ENCODE results near the gene WNT7B.

Gene WNT7B

DNA sequence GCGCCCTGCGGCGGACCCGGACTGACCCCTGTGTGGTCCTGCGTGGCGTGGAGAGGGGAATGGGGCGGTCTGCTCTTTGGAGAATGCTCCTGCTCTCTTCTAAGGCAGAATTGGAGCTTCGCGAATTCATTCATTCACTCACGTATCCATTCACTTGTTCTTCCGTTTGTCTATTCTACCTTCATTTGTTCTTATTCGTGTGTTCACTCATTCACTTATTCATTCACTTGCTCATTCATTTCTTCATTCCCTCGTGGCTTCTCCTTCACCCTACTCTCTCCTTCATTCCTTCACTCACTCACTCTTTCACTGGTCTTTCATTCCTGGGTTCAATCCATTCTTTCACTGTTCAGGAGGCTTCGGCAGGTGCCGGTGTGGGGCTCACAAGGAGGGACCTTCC is 69.6 kb downstream of the WNT7B start:
- DNase-seq, result no peak

DNA sequence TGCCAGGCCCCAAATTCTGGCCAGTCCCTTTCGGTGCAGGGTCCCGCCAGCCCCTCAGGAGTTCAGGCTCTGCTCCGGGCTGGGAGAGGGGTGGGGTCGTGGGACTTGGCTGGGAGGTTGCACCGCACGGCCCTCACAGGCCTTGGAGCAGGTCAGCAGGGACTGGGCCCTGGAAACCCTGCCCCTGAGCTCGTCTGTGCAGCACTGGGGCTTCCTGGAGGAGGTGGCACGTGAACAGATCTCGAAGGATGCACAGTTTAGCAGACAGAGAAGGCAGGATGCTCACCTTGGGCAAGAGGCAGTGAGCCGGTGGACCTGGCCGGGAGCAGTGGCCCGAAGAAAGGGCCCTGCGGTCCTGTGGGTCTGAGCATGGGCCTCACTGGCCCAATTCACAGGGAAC is 70.0 kb downstream of the WNT7B start:
- no peak for DNase-seq

- no peak for DNase-seq
These were observed 70.8 kb downstream of the WNT7B start for GRCh38 chr22:45905924-45906865.

DNA sequence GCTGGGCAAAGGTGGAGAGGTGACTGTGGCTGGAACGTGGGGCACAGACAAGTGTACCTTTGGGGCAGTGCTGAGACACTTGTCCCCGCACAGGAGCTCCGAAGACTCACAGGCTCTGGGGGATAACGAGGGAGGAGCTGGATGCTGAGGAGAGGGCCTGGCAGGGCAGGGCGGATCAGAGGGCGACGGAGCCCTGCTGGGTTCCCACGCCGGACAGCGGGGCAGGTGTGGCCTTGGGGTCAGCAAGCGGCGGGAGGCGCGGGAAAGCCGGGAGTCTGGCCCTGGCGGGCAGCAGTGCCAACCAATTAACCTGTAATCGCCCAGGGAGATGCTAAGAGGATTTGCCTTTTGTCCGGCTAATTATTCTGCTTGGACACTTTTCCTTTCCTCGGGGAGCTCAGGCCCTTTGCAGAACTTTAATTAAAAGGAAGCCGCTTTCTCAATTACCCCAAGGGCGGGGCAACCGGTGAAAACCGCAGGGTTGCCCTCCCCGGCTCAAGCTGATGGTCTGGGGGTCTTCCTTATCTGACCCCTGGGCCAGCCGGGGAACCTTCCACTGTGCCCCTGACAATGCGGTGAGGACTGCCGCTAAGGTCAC is 71.5 kb downstream of the WNT7B start:
- DNase-seq, result no peak

DNA sequence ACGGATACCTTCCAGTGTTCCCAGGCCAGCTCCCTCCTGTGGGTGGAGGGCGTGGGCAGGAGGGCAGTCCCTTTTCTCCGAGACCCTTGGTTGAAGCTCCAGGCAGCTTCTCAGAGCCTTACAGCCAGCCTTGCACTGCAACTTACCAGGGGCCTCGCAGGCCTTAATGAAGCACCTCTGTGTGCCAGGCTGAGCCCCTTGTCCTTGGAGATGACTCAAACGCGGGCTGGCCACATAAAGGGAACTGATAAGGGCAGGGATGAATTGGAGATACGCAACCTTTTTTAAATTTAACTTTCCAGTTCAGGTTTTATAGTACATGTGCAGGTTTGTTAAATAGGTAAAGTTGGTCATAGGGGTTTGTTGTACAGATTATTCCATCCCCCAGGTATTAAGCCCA is 72.7 kb downstream of the WNT7B start:
- no peak for DNase-seq

- no peak for DNase-seq
These were observed 73.4 kb downstream of the WNT7B start for GRCh38 chr22:45903355-45904135.

- no peak for DNase-seq
These were observed 79.2 kb downstream of the WNT7B start for GRCh38 chr22:45897736-45898135.

GRCh38 chr22:45896964-45897538 is 79.9 kb downstream of the WNT7B start:
- no peak for DNase-seq

- DNase-seq, result no peak
These were observed 80.6 kb downstream of the WNT7B start for GRCh38 chr22:45896153-45896951.

GRCh38 chr22:45895436-45896152 is 81.4 kb downstream of the WNT7B start:
- no peak for DNase-seq

GRCh38 chr22:45893516-45893915 is 83.4 kb downstream of the WNT7B start:
- DNase-seq, result no peak

- DNase-seq, result no peak
These were observed 84.1 kb downstream of the WNT7B start for GRCh38 chr22:45892681-45893461.

DNA sequence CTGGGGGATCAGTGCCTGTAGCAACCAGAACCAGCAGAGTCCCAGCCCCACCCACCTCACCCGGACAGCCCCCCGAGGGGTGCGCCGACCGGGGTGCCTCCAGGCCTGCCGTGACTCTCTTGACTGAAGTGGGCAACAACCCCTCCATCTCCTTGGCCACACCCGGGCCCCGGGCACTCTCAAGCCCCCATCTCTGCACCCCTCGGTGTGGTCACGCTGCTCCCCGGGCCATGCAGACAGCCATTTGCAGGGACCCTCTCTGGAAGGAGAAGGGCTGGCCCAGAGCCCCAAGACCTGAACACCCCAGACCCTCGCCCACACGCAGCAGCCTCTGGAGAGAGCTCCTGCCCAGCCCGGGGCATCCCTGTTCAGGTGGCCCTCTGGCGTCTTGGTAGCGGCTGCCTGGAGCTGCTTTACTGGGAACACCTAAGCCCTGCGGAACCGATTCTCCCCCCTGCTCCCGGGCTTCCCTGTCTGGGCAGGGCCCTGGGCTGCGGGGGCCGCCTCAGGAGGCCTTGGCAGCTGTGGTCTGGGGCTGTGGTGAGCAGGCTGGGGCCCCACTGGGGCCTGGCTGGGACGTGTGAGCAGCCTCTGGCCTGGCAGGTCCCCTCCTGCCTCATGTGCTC is 84.9 kb downstream of the WNT7B start:
- DNase-seq, result no peak

- DNase-seq, result no peak
These were observed 85.4 kb downstream of the WNT7B start for GRCh38 chr22:45891471-45891995.

GRCh38 chr22:45891021-45891421 is 85.9 kb downstream of the WNT7B start:
- no peak for DNase-seq

DNA sequence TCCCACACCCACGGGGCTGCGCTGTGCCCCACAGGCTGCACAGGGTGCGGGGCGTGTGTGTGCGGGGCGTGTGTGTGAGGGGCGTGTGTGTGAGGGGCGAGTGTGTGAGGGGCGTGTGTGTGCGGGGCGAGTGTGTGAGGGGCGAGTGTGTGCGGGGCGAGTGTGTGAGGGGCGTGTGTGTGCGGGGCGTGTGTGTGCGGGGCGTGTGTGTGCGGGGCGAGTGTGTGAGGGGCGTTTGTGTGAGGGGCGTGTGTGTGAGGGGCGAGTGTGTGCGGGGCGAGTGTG is 86.7 kb downstream of the WNT7B start:
- no peak for DNase-seq

GRCh38 chr22:45889539-45890350 is 87.2 kb downstream of the WNT7B start:
- DNase-seq, result peak; percentile 81

GRCh38 chr22:45889093-45889538 is 87.8 kb downstream of the WNT7B start:
- DNase-seq, result no peak

Measured in right kidney (tissue), 1 donor.